ENCODE data around the gene C2orf72.

C2orf72 gene

DNA sequence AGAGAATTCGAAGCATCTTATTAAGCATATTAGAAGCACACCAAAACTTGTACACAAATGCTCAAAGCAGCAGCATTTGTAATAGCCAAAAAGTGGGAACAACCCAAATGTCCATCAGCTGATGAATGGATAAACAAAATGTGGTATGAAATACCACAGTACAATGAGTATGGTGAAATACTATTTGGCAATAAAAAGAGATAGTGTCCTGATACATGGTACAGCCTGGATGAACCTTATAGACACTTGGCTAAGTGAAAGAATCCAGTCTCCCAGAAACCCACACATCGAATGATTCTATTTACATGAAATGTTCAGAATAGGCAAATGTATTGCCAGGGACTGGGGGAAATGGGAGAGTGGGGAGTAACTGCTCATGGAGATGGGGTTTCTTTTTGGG, 38.4 kb upstream of the C2orf72 start:
- H3K36me3 ChIP-seq (replicated peaks; ENCODE audit: insufficient read depth, low read length): no peaks in the 10 kb centered on the region
- DNase-seq: no peak
- no peaks in the 10 kb centered on the region for H3K79me2 ChIP-seq (ENCODE audit: low read length)
- H3K9me2 ChIP-seq (replicated peaks; ENCODE audit: insufficient read depth, low read length): no peaks in the 10 kb centered on the region
- H3K27ac ChIP-seq (ENCODE audit: low read length): no peak overlapping the region
- H3K4me1 ChIP-seq (ENCODE audit: low read length): no peaks in the 10 kb centered on the region
- H3F3A ChIP-seq (ENCODE audit: insufficient read depth, low read length): no peaks in the 10 kb centered on the region
- H3K4me3 ChIP-seq (ENCODE audit: low read length): no peak overlapping the region
- H3K4me2 ChIP-seq (ENCODE audit: low read depth, low read length): no peak overlapping the region
- TF ChIP-seq EZH2phosphoT487 (IDR thresholded peaks at IDR 0.05; ENCODE audit: low read length) (no peak), EZH2 (optimal IDR thresholded peaks at IDR 0.05; ENCODE audit: low read depth, low read length) (no peak)
- TF ChIP-seq, protein P1, sequence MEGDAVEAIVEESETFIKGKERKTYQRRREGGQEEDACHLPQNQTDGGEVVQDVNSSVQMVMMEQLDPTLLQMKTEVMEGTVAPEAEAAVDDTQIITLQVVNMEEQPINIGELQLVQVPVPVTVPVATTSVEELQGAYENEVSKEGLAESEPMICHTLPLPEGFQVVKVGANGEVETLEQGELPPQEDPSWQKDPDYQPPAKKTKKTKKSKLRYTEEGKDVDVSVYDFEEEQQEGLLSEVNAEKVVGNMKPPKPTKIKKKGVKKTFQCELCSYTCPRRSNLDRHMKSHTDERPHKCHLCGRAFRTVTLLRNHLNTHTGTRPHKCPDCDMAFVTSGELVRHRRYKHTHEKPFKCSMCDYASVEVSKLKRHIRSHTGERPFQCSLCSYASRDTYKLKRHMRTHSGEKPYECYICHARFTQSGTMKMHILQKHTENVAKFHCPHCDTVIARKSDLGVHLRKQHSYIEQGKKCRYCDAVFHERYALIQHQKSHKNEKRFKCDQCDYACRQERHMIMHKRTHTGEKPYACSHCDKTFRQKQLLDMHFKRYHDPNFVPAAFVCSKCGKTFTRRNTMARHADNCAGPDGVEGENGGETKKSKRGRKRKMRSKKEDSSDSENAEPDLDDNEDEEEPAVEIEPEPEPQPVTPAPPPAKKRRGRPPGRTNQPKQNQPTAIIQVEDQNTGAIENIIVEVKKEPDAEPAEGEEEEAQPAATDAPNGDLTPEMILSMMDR (IDR thresholded peaks at IDR 0.05; ENCODE audit: low read length): no peak
- no peak overlapping the region for H2AFZ ChIP-seq (ENCODE audit: low read length)
- H3K27me3 ChIP-seq (replicated peaks; ENCODE audit: insufficient read depth, low read length): no peaks in the 10 kb centered on the region; the same call in 1 of the 2 replicates
- H4K20me1 ChIP-seq (ENCODE audit: insufficient read depth, low read length): no peaks in the 10 kb centered on the region
- H3K9ac ChIP-seq (ENCODE audit: low read length): no peak overlapping the region
- H3K9me3 ChIP-seq (replicated peaks; ENCODE audit: insufficient read depth, low read length): no peaks in the 10 kb centered on the region

DNA sequence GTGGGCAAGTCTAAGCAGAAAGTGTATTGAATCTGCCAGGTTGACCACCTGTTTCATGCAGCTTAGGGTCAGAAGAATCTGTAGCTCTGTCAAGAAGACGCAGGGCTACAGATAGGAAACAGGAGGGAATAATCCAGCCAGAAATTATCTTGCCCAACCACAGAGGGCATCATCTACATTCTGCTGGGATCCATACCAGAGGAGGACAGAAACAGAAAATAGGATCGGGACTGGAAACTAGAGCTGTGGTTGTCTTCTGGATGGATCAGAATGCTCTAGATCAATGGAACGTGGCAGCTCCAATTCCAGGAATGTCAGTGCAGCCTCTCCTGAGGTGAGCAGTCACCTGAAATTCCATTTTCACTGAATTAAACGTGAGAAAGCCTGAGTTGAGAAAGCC, 37.8 kb upstream of the C2orf72 start:
- no peak for DNase-seq
- H3K4me2 ChIP-seq (ENCODE audit: low read depth, low read length): no peak overlapping the region
- no peaks in the 10 kb centered on the region for H3F3A ChIP-seq (ENCODE audit: insufficient read depth, low read length)
- no peak overlapping the region for H2AFZ ChIP-seq (ENCODE audit: low read length)
- no peaks in the 10 kb centered on the region for H4K20me1 ChIP-seq (ENCODE audit: insufficient read depth, low read length)
- H3K27me3 ChIP-seq (replicated peaks; ENCODE audit: insufficient read depth, low read length): no peaks in the 10 kb centered on the region; the same call in 1 of the 2 replicates
- H3K36me3 ChIP-seq (replicated peaks; ENCODE audit: insufficient read depth, low read length): no peaks in the 10 kb centered on the region
- no peaks in the 10 kb centered on the region for H3K9me2 ChIP-seq (replicated peaks; ENCODE audit: insufficient read depth, low read length)
- H3K79me2 ChIP-seq (ENCODE audit: low read length): no peaks in the 10 kb centered on the region
- H3K4me1 ChIP-seq (ENCODE audit: low read length): no peaks in the 10 kb centered on the region
- H3K27ac ChIP-seq (ENCODE audit: low read length): no peak overlapping the region
- no peaks in the 10 kb centered on the region for H3K9me3 ChIP-seq (replicated peaks; ENCODE audit: insufficient read depth, low read length)
- TF ChIP-seq, protein P1 (IDR thresholded peaks at IDR 0.05; ENCODE audit: low read length): no peak
- no peak for TF ChIP-seq EZH2phosphoT487 (IDR thresholded peaks at IDR 0.05; ENCODE audit: low read length)
- H3K9ac ChIP-seq (ENCODE audit: low read length): no peak overlapping the region
- H3K4me3 ChIP-seq (ENCODE audit: low read length): no peak overlapping the region

DNA sequence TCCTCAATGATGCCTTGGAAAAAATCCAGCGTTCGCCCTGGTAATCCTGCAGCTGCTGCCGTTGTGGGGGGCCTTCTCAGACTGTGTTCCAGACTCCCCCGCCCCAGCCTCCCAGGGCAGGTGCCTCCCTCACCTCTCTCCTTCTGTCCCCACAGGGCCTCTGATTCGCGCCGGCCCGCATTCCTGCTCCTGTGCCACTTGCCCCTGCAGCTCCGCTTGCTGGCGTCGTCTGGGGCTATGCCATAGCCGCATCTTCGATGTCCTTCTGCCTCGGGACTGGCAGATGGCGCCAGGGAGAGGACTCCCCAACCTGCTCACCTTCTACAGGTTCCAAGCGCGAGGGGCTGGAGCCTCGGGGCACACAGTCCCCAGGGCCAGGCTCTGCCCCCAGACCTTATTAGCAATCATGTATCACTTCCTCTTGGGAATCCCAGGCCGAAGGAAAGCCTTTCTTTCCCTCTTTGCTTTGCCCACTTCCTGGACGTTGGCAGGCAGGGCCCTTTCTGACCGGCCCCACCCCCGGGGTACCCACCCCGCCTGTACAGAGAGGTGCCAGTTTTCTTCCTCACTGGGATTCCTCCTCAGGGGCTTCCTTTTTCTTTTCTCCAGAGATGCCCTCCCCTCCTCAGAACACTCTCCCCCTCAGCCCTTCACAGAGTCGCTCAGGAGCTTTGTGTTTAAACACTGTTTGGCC, 37.0 kb upstream of the C2orf72 start:
- no peak overlapping the region for H3K4me3 ChIP-seq (ENCODE audit: low read length)

More for the DNA sequence above, 37.0 kb upstream of the C2orf72 start:
- Histone ChIP-seq H3K27me3 (replicated peaks; ENCODE audit: insufficient read depth, low read length) (no peaks in the 10 kb centered on the region; the same call in 1 of the 2 replicates), H3K36me3 (replicated peaks; ENCODE audit: insufficient read depth, low read length) (no peaks in the 10 kb centered on the region), H3K4me1 (ENCODE audit: low read length) (no peaks in the 10 kb centered on the region), H2AFZ (ENCODE audit: low read length) (no peak overlapping the region), H4K20me1 (ENCODE audit: insufficient read depth, low read length) (no peaks in the 10 kb centered on the region), H3F3A (ENCODE audit: insufficient read depth, low read length) (no peaks in the 10 kb centered on the region), H3K4me2 (ENCODE audit: low read depth, low read length) (no peak overlapping the region), H3K27ac (ENCODE audit: low read length) (no peak overlapping the region), H3K9ac (ENCODE audit: low read length) (no peak overlapping the region), H3K9me2 (replicated peaks; ENCODE audit: insufficient read depth, low read length) (no peaks in the 10 kb centered on the region), H3K9me3 (replicated peaks; ENCODE audit: insufficient read depth, low read length) (no peaks in the 10 kb centered on the region), H3K79me2 (ENCODE audit: low read length) (no peaks in the 10 kb centered on the region)
- no peak for DNase-seq
- no peak for TF ChIP-seq EZH2 (optimal IDR thresholded peaks at IDR 0.05; ENCODE audit: low read depth, low read length)
- TF ChIP-seq EZH2phosphoT487 (IDR thresholded peaks at IDR 0.05; ENCODE audit: low read length): no peak
- TF ChIP-seq, protein P1 (IDR thresholded peaks at IDR 0.05; ENCODE audit: low read length): no peak
